ENCODE data around the gene FBXO47.

- TF ChIP-seq KLF16 (tag by site-specific recombination; IDR thresholded peaks at IDR 0.05) (no peak), CTCF (tag by site-specific recombination; IDR thresholded peaks at IDR 0.05) (no peak), ZBTB7A (tag by site-specific recombination; IDR thresholded peaks at IDR 0.05; ENCODE audit: low read depth) (no peak), ATF2 (tag by site-specific recombination; IDR thresholded peaks at IDR 0.05; ENCODE audit: low read depth) (no peak), ZNF223 (tag by site-specific recombination; IDR thresholded peaks at IDR 0.05) (no peak), ZNF433 (tag by site-specific recombination; IDR thresholded peaks at IDR 0.05; ENCODE audit: low read depth) (no peak), GLI2 (tag by site-specific recombination; IDR thresholded peaks at IDR 0.05; ENCODE audit: borderline replicate concordance, low read depth) (no peak), ZNF549 (tag by site-specific recombination; IDR thresholded peaks at IDR 0.05) (no peak), REST (tag by site-specific recombination; IDR thresholded peaks at IDR 0.05) (no peak), ZNF148 (tag by site-specific recombination; IDR thresholded peaks at IDR 0.05; ENCODE audit: borderline replicate concordance) (no peak)
Observed at GRCh38 chr17:39011907-39012468, 44.8 kb upstream of the FBXO47 start.

Measured in HEK293 (cell line).